H9 (cell line): ENCODE data around the gene RBM12. TPM values are rescaled to one million over a fixed set of nuclear protein-coding genes. Genes with fewer than 3 reads are reported as not detected.

Source experiments
- DNase-seq: peaks from one replicate; pipeline ENCODE4 v3.0.0-alpha.2; 2017
- H2AFZ ChIP-seq: one replicate; pipeline ENCODE4 v1.6.1; 2013; ENCODE audit warnings: mild to moderate bottlenecking, low read length, control low read depth, moderate library complexity
- H2AK5ac ChIP-seq: 2 replicates; pipeline ENCODE4 v1.6.1; 2013; ENCODE audit warnings: low read length, control low read depth, mixed read lengths; ENCODE audit not compliant: insufficient read length
- H2BK120ac ChIP-seq: one replicate; pipeline ENCODE4 v1.6.1; 2013; ENCODE audit warnings: low read depth, mild to moderate bottlenecking, low read length, control low read depth, inconsistent platforms; ENCODE audit not compliant: poor library complexity, severe bottlenecking
- H2BK12ac ChIP-seq: 2 replicates; pipeline ENCODE4 v1.6.1; 2013; ENCODE audit warnings: low read length, control low read depth, mixed read lengths, low read depth; ENCODE audit not compliant: insufficient read length
- H2BK15ac ChIP-seq: 2 replicates; pipeline ENCODE4 v1.6.1; 2013; ENCODE audit warnings: low read depth, low read length, control low read depth
- H2BK20ac ChIP-seq: one replicate; pipeline ENCODE4 v1.6.1; 2013; ENCODE audit warnings: low read depth, mild to moderate bottlenecking, low read length, control low read depth, inconsistent platforms; ENCODE audit not compliant: poor library complexity, severe bottlenecking
- H2BK5ac ChIP-seq: 2 replicates; pipeline ENCODE4 v1.6.1; 2013; ENCODE audit warnings: low read length, control low read depth, mixed read lengths; ENCODE audit not compliant: insufficient read length
- H3K14ac ChIP-seq: 2 replicates; pipeline ENCODE4 v1.6.1; 2013; ENCODE audit warnings: low read length, control low read depth; ENCODE audit not compliant: insufficient read depth
- H3K18ac ChIP-seq: 2 replicates; pipeline ENCODE4 v1.6.1; 2013; ENCODE audit warnings: low read depth, mild to moderate bottlenecking, mixed read lengths, low read length, control low read depth; ENCODE audit not compliant: insufficient read length
- H3K23ac ChIP-seq: 2 replicates; pipeline ENCODE4 v1.6.1; 2013; ENCODE audit warnings: low read length, control low read depth, mixed read lengths, low read depth; ENCODE audit not compliant: insufficient read length
- H3K23me2 ChIP-seq: 2 replicates; pipeline ENCODE4 v1.6.1; 2013; ENCODE audit warnings: low read depth, mild to moderate bottlenecking, mixed read lengths, low read length, control low read depth; ENCODE audit not compliant: insufficient read length, poor library complexity, severe bottlenecking
- H3K27ac ChIP-seq: 2 replicates; pipeline ENCODE4 v1.5.1; 2013; ENCODE audit warnings: low read length, control low read depth, mixed read lengths, low read depth; ENCODE audit not compliant: insufficient read length
- H3K27me3 ChIP-seq: 2 replicates; pipeline ENCODE4 v1.6.1; 2013; ENCODE audit warnings: low read length, control low read depth, inconsistent platforms; ENCODE audit not compliant: insufficient read depth
- H3K4ac ChIP-seq: 2 replicates; pipeline ENCODE4 v1.6.1; 2013; ENCODE audit warnings: low read depth, mild to moderate bottlenecking, control low read depth, inconsistent platforms, low read length, moderate library complexity
- H3K4me1 ChIP-seq: 2 replicates; pipeline ENCODE4 v1.6.1; 2013; ENCODE audit warnings: low read length, control low read depth, inconsistent platforms; ENCODE audit not compliant: insufficient read depth
- H3K4me2 ChIP-seq: 2 replicates; pipeline ENCODE4 v1.6.1; 2013; ENCODE audit warnings: low read length, control low read depth, mixed read lengths; ENCODE audit not compliant: insufficient read length, insufficient read depth
- H3K56ac ChIP-seq: 2 replicates; pipeline ENCODE4 v1.6.1; 2013; ENCODE audit warnings: low read depth, mild to moderate bottlenecking, mixed read lengths, low read length, control low read depth; ENCODE audit not compliant: insufficient read length
- H3K79me1 ChIP-seq: 2 replicates; pipeline ENCODE4 v1.6.1; 2013; ENCODE audit warnings: low read depth, mild to moderate bottlenecking, moderate library complexity, low read length, control low read depth, inconsistent platforms; ENCODE audit not compliant: insufficient read depth, poor library complexity, severe bottlenecking
- H3K79me2 ChIP-seq: 2 replicates; pipeline ENCODE4 v1.6.1; 2013; ENCODE audit warnings: low read length, control low read depth, inconsistent platforms; ENCODE audit not compliant: insufficient read depth
- H3K9ac ChIP-seq: 2 replicates; pipeline ENCODE4 v1.6.1; 2013; ENCODE audit warnings: low read length, control low read depth, mixed read lengths; ENCODE audit not compliant: insufficient read length; ENCODE audit errors: extremely low read depth
- H3K9me3 ChIP-seq: one replicate; pipeline ENCODE4 v1.6.1; 2013; ENCODE audit warnings: low read depth, low read length, inconsistent platforms; ENCODE audit not compliant: control insufficient read depth
- H3T11ph ChIP-seq: one replicate; pipeline ENCODE4 v1.6.1; 2013; ENCODE audit warnings: mild to moderate bottlenecking, low read length, control low read depth, inconsistent platforms
- H4K20me1 ChIP-seq: one replicate; pipeline ENCODE4 v1.6.1; 2013; ENCODE audit not compliant: control insufficient read depth, insufficient read length, insufficient read depth
- H4K5ac ChIP-seq: 2 replicates; pipeline ENCODE4 v1.6.1; 2013; ENCODE audit warnings: low read depth, mild to moderate bottlenecking, mixed read lengths, low read length, control low read depth; ENCODE audit not compliant: insufficient read length
- H4K8ac ChIP-seq: replicated peaks from 2 replicates; pipeline ENCODE4 v1.6.1; 2013; ENCODE audit warnings: low read length, control low read depth, mixed read lengths, low read depth; ENCODE audit not compliant: insufficient read length
- H4K91ac ChIP-seq: 2 replicates; pipeline ENCODE4 v1.6.1; 2013; ENCODE audit warnings: low read depth, mild to moderate bottlenecking, moderate library complexity, mixed read lengths, low read length, control low read depth; ENCODE audit not compliant: insufficient read length
- H3K27ac Mint-ChIP-seq, 3 experiments: 2 replicates in 2 of 3; 3 replicates in 1 of 3; pipeline ENCODE4 v1.8.0; 2020 to 2021; ENCODE audit warnings: mixed read lengths in 3 of 3, mild to moderate bottlenecking in 1 of 3, moderate library complexity in 1 of 3
- H3K27me3 Mint-ChIP-seq: 2 replicates; pipeline ENCODE4 v1.8.0; 2021; ENCODE audit warnings: low read depth, mild to moderate bottlenecking, moderate library complexity, mixed read lengths
- H3K36me3 Mint-ChIP-seq, 3 experiments: 2 replicates in 2 of 3; 3 replicates in 1 of 3; pipeline ENCODE4 v1.8.0; 2020 to 2021; ENCODE audit warnings: low read depth in 3 of 3, mixed read lengths in 3 of 3; ENCODE audit not compliant: insufficient read depth in 1 of 3
- H3K4me1 Mint-ChIP-seq, 2 experiments: 2 replicates each; pipeline ENCODE4 v1.8.0; 2020; ENCODE audit warnings: mixed read lengths in 2 of 2
- H3K4me3 Mint-ChIP-seq, 2 experiments: 2 replicates in 1 of 2; 3 replicates in 1 of 2; pipeline ENCODE4 v1.8.0; 2020 to 2021; ENCODE audit warnings: mild to moderate bottlenecking in 2 of 2, mixed read lengths in 2 of 2, moderate library complexity in 1 of 2
- H3K9me3 Mint-ChIP-seq, 2 experiments: 2 replicates in 1 of 2; 3 replicates in 1 of 2; pipeline ENCODE4 v1.8.0; 2020; ENCODE audit warnings: mild to moderate bottlenecking in 2 of 2, mixed read lengths in 2 of 2, moderate library complexity in 1 of 2
- CTCF ChIP-seq: fragments of 200-600 bp; sonication (generic); conservative IDR thresholded peaks from 3 replicates; pipeline ENCODE4 v1.8.0; 2021; ENCODE audit warnings: antibody characterized with exemption, mild to moderate bottlenecking
- WGBS: extraction: QIAGEN DNeasy Blood & Tissue Kit; methylation state at CpG from one replicate; pipeline ENCODE4 v1.1.7; 2013; ENCODE audit warnings: missing lambda C conversion rate, low lambda C conversion rate, mixed read lengths; ENCODE audit not compliant: insufficient read length; ENCODE audit errors: extremely low coverage; 5-methylcytosine and 5-hydroxymethylcytosine counted together
- total RNA-seq: library from RNA; stranded (reverse); gene quantifications from 2 replicates; pipeline ENCODE4 v1.2.1, GENCODE V29; 2021

RBM12 gene
- total RNA-seq, 1 experiment from 2014 or later, result 260 TPM

- H3K4ac ChIP-seq, result no peak overlapping the region
- H2BK12ac ChIP-seq, result no peak overlapping the region
- no peaks in the 10 kb centered on the region; the same call in 1 of the 2 replicates for H3K27me3 Mint-ChIP-seq
- H2BK15ac ChIP-seq, result no peak overlapping the region
- WGBS, result no CpG with 5 or more reads among the region's 3 CpGs
- no peaks in the 10 kb centered on the region; a peak in 1 of 7 replicates for H3K36me3 Mint-ChIP-seq
- H2BK120ac ChIP-seq, result no peak overlapping the region
- no peak overlapping the region for H2BK5ac ChIP-seq
- no peak overlapping the region for H4K5ac ChIP-seq
- H3K56ac ChIP-seq, result no peak overlapping the region
- no peak for TF ChIP-seq CTCF
- no peak overlapping the region for H2AFZ ChIP-seq
- H3T11ph ChIP-seq, result no peak overlapping the region
- no peaks in the 10 kb centered on the region for H3K23me2 ChIP-seq
- peaks cover 8% of the 10 kb centered on the region; the same call in 1 of the 2 replicates for H3K79me2 ChIP-seq
- no peak overlapping the region for H3K23ac ChIP-seq
- no peak overlapping the region for H3K14ac ChIP-seq
- no peak overlapping the region for H2AK5ac ChIP-seq
- no peaks in the 10 kb centered on the region for H3K9me3 ChIP-seq
- H4K91ac ChIP-seq, result no peak overlapping the region
- H3K27me3 ChIP-seq, result no peaks in the 10 kb centered on the region
- peaks cover 47 to 56% of the 10 kb centered on the region in 2 experiments for H3K4me1 Mint-ChIP-seq
- no peak overlapping the region for H4K8ac ChIP-seq
- peaks cover 1% of the 10 kb centered on the region; the same call in 1 of the 2 replicates for H3K4me1 ChIP-seq
- H3K27ac Mint-ChIP-seq, result peak overlapping the region; percentile 6 to 87 (median 11); a peak in 2 of 7 replicates
- H3K9ac ChIP-seq, result no peak overlapping the region
- DNase-seq, result no peak
- no peak overlapping the region for H2BK20ac ChIP-seq
- H3K27ac ChIP-seq, result no peak overlapping the region
- H3K79me1 ChIP-seq, result peaks cover 6% of the 10 kb centered on the region
- H3K9me3 Mint-ChIP-seq, result no peaks in the 10 kb centered on the region
- no peak overlapping the region for H3K18ac ChIP-seq
- H3K4me3 Mint-ChIP-seq, result no peak overlapping the region
- H3K4me2 ChIP-seq, result no peak overlapping the region
- H4K20me1 ChIP-seq, result no peaks in the 10 kb centered on the region
Observed at GRCh38 chr20:35640724-35641123, 24.0 kb downstream of the RBM12 start.
